Measurements from ENCODE around the gene NR2C2AP.
"Not testable (repeated sequence)": the region's sequence is repeated elsewhere in the genome, so short reads cannot be mapped to it uniquely, and the experiment has no call there.

The NR2C2AP gene

GRCh38 chr19:19223060-19223459 lies 19.8 kb upstream of the NR2C2AP start:
- H3K27ac ChIP-seq = no peak overlapping the region
- H3K4me3 ChIP-seq (ENCODE audit: low read depth, low read length) = no peak overlapping the region

GRCh38 chr19:19221000-19221399 lies 17.8 kb upstream of the NR2C2AP start:
- DNase-seq; H3K4me3 ChIP-seq (ENCODE audit: low read depth, low read length); H3K27ac ChIP-seq; in situ Hi-C loops (cut with HindIII; ENCODE audit: low pct_ligation_motif_present, low sequenced_read_pairs); H3K36me3 ChIP-seq (replicated peaks); H3K27me3 ChIP-seq (replicated peaks): not testable (repeated sequence)

More at GRCh38 chr19:19223060-19223459, 19.8 kb upstream of the NR2C2AP start:
- Histone ChIP-seq H3K27me3 (replicated peaks) (peaks cover 5% of the 10 kb centered on the region), H3K36me3 (replicated peaks) (no peaks in the 10 kb centered on the region)
- no peak for TF ChIP-seq CTCF (IDR thresholded peaks at IDR 0.05; ENCODE audit: low read depth, low read length, missing control alignments)
- in situ Hi-C loops (cut with HindIII; ENCODE audit: low pct_ligation_motif_present, low sequenced_read_pairs) = no loop called here
- no peak for DNase-seq

GRCh38 chr19:19218911-19219310 lies 15.7 kb upstream of the NR2C2AP start:
- no peak overlapping the region for H3K4me3 ChIP-seq (ENCODE audit: low read depth, low read length)
- no peak for TF ChIP-seq CTCF (IDR thresholded peaks at IDR 0.05; ENCODE audit: low read depth, low read length, missing control alignments)
- H3K27me3 ChIP-seq (replicated peaks) = peaks cover under 1% of the 10 kb centered on the region
- no peaks in the 10 kb centered on the region for H3K36me3 ChIP-seq (replicated peaks)
- in situ Hi-C loops (cut with HindIII; ENCODE audit: low pct_ligation_motif_present, low sequenced_read_pairs) = no loop called here
- no peak overlapping the region for H3K27ac ChIP-seq
- no peak for DNase-seq

GRCh38 chr19:19217099-19217498 lies 13.9 kb upstream of the NR2C2AP start:
- no peaks in the 10 kb centered on the region for H3K36me3 ChIP-seq (replicated peaks)
- peak; percentile 29 for DNase-seq
- in situ Hi-C loops (cut with HindIII; ENCODE audit: low pct_ligation_motif_present, low sequenced_read_pairs) = no loop called here
- TF ChIP-seq CTCF (IDR thresholded peaks at IDR 0.05; ENCODE audit: low read depth, low read length, missing control alignments) = peak; percentile 35
- peaks cover 11% of the 10 kb centered on the region for H3K27me3 ChIP-seq (replicated peaks)
- no peak overlapping the region for H3K27ac ChIP-seq
- H3K4me3 ChIP-seq (ENCODE audit: low read depth, low read length) = no peak overlapping the region

GRCh38 chr19:19215792-19216191 lies 12.6 kb upstream of the NR2C2AP start:
- in situ Hi-C loops (cut with HindIII; ENCODE audit: low pct_ligation_motif_present, low sequenced_read_pairs) = no loop called here
- no peak overlapping the region for H3K27ac ChIP-seq
- no peaks in the 10 kb centered on the region for H3K36me3 ChIP-seq (replicated peaks)
- H3K4me3 ChIP-seq (ENCODE audit: low read depth, low read length) = no peak overlapping the region
- DNase-seq = no peak
- TF ChIP-seq CTCF (IDR thresholded peaks at IDR 0.05; ENCODE audit: low read depth, low read length, missing control alignments) = no peak
- peaks cover 21% of the 10 kb centered on the region for H3K27me3 ChIP-seq (replicated peaks)

- TF ChIP-seq CTCF (IDR thresholded peaks at IDR 0.05; ENCODE audit: low read depth, low read length, missing control alignments) = no peak
- no peaks in the 10 kb centered on the region for H3K36me3 ChIP-seq (replicated peaks)
- no peak overlapping the region for H3K27ac ChIP-seq
- in situ Hi-C loops (cut with HindIII; ENCODE audit: low pct_ligation_motif_present, low sequenced_read_pairs) = no loop called here
- H3K27me3 ChIP-seq (replicated peaks) = peaks cover 21% of the 10 kb centered on the region
- no peak for DNase-seq
- no peak overlapping the region for H3K4me3 ChIP-seq (ENCODE audit: low read depth, low read length)
Observed at GRCh38 chr19:19214892-19215291, 11.7 kb upstream of the NR2C2AP start.
